ENCODE data around the gene SCP2.

- TF ChIP-seq CTCF (IDR thresholded peaks at IDR 0.05; ENCODE audit: low read length) (no peak), EZH2 (IDR thresholded peaks at IDR 0.05; ENCODE audit: borderline replicate concordance, low read length) (no peak)
Observed at GRCh38 chr1:53061123-53061858, 134.2 kb downstream of the SCP2 start.
